H1 (cell line): Measurements from ENCODE around the gene CREB1. TPM values are rescaled to one million over a fixed set of nuclear protein-coding genes. Genes with fewer than 3 reads are reported as not detected.

Experiments
- CTCF ChIA-PET: fragments of 300-600 bp; sonication (Branson Sonifier 250); formaldehyde crosslinking; loops from one replicate; lab custom pipeline; 2021; ENCODE audit not compliant: partially characterized antibody; lab: Charles Lee
- POLR2A ChIA-PET: fragments of 300-600 bp; sonication (Branson Sonifier 250); formaldehyde crosslinking; loops from one replicate; lab custom pipeline; 2021; ENCODE audit warnings: inconsistent platforms; ENCODE audit not compliant: partially characterized antibody; lab: Charles Lee
- DNase-seq, 2 experiments: peaks; one replicate each; pipeline versions ENCODE4 v3.0.0 to v3.0.0-alpha.2; 2010 to 2022; ENCODE audit warnings: low spot score in 2 of 2, low read depth in 1 of 2, mixed read lengths in 1 of 2
- FAIRE-seq: peaks from 2 replicates; lab custom pipeline; 2011; peaks lifted over from hg19 to GRCh38; lab: Jason Lieb, UNC
- H2AFZ ChIP-seq: 2 replicates; pipeline ENCODE4 v1.8.1; 2012; ENCODE audit warnings: low read length, inconsistent platforms
- H2AK5ac ChIP-seq: 2 replicates; pipeline ENCODE4 v1.6.1; 2013; ENCODE audit warnings: low read depth, low read length
- H2BK120ac ChIP-seq: replicated peaks from 2 replicates; pipeline ENCODE3; 2013; ENCODE audit warnings: low read depth, low read length, inconsistent platforms
- H2BK12ac ChIP-seq: 2 replicates; pipeline ENCODE4 v1.6.1; 2013; ENCODE audit warnings: low read depth, low read length
- H2BK15ac ChIP-seq: 2 replicates; pipeline ENCODE4 v1.6.1; 2013; ENCODE audit warnings: low read length
- H2BK20ac ChIP-seq: 2 replicates; pipeline ENCODE4 v1.6.1; 2013; ENCODE audit warnings: low read length
- H2BK5ac ChIP-seq: 2 replicates; pipeline ENCODE4 v1.6.1; 2013; ENCODE audit warnings: low read depth, low read length
- H3K14ac ChIP-seq: 2 replicates; pipeline ENCODE4 v1.6.1; 2013; ENCODE audit warnings: inconsistent platforms; ENCODE audit not compliant: insufficient read length
- H3K18ac ChIP-seq: 2 replicates; pipeline ENCODE4 v1.6.1; 2013; ENCODE audit warnings: low read length; ENCODE audit errors: extremely low read depth
- H3K23ac ChIP-seq: 2 replicates; pipeline ENCODE4 v1.6.1; 2013; ENCODE audit warnings: inconsistent platforms; ENCODE audit not compliant: insufficient read length
- H3K23me2 ChIP-seq: 2 replicates; pipeline ENCODE4 v1.6.1; 2013; ENCODE audit warnings: low read depth, low read length
- H3K27ac ChIP-seq: 2 replicates; pipeline ENCODE4 v1.6.1; 2011; ENCODE audit warnings: low read depth, low read length, inconsistent platforms
- H3K27me3 ChIP-seq, 4 experiments: replicated peaks in 1 of 4; 1 replicate in 1 of 4; 2 replicates in 3 of 4; pipeline versions ENCODE4 v1.6.1 to v1.8.1; 2011 to 2013; ENCODE audit warnings: low read length in 3 of 4, mild to moderate bottlenecking in 3 of 4, inconsistent platforms in 2 of 4, mixed read lengths in 2 of 4, moderate library complexity in 1 of 4; ENCODE audit not compliant: control insufficient read depth in 3 of 4, insufficient read depth in 3 of 4; ENCODE audit errors: extremely low read depth in 1 of 4
- H3K36me3 ChIP-seq, 4 experiments: 2 replicates each; pipeline versions ENCODE4 v1.6.1 to v1.8.1; 2011 to 2013; ENCODE audit warnings: mild to moderate bottlenecking in 4 of 4, low read length in 3 of 4, moderate library complexity in 2 of 4, control low read depth in 1 of 4, inconsistent platforms in 1 of 4; ENCODE audit not compliant: insufficient read depth in 4 of 4, control insufficient read depth in 2 of 4
- H3K4ac ChIP-seq: replicated peaks from 2 replicates; pipeline ENCODE3; 2013; ENCODE audit warnings: low read length, low read depth, mixed read lengths, inconsistent platforms; ENCODE audit not compliant: insufficient read length
- H3K4me1 ChIP-seq, 4 experiments: replicated peaks in 1 of 4; 1 replicate in 1 of 4; 2 replicates in 3 of 4; pipeline versions ENCODE4 v1.6.1 to v1.8.1; 2011 to 2013; ENCODE audit warnings: low read length in 3 of 4, inconsistent platforms in 2 of 4, mixed read lengths in 1 of 4; ENCODE audit not compliant: insufficient read depth in 4 of 4, control insufficient read depth in 3 of 4
- H3K4me2 ChIP-seq, 2 experiments: 2 replicates each; pipeline versions ENCODE4 v1.6.1 to v1.8.1; 2011 to 2013; ENCODE audit warnings: low read depth in 2 of 2, low read length in 2 of 2, control low read depth in 1 of 2, inconsistent platforms in 1 of 2, mild to moderate bottlenecking in 1 of 2; ENCODE audit not compliant: insufficient read depth in 1 of 2
- H3K4me3 ChIP-seq, 4 experiments: fragments of 200-600, 300-600 bp in 1 of 4; sonication (generic), shearing (Covaris generic), sonication (Bioruptor Twin) in 1 of 4; 2 replicates each; pipeline versions ENCODE4 v1.5.1 to v1.8.1; 2011 to 2016; ENCODE audit warnings: low read length in 4 of 4, low read depth in 3 of 4, control low read depth in 2 of 4, inconsistent platforms in 2 of 4, mild to moderate bottlenecking in 2 of 4, mixed read lengths in 1 of 4, moderate library complexity in 1 of 4; ENCODE audit not compliant: insufficient read depth in 2 of 4; ENCODE audit errors: extremely low read depth in 1 of 4
- H3K56ac ChIP-seq: replicated peaks from 2 replicates; pipeline ENCODE3; 2013; ENCODE audit warnings: low read depth, mild to moderate bottlenecking, mixed read lengths, low read length, inconsistent platforms; ENCODE audit not compliant: insufficient read length
- H3K79me1 ChIP-seq: 2 replicates; pipeline ENCODE4 v1.6.1; 2013; ENCODE audit warnings: low read depth, low read length, control low read depth
- H3K79me2 ChIP-seq, 2 experiments: 2 replicates each; pipeline versions ENCODE4 v1.6.1 to v1.8.1; 2012 to 2013; ENCODE audit warnings: low read length in 2 of 2, mild to moderate bottlenecking in 2 of 2, inconsistent platforms in 1 of 2; ENCODE audit not compliant: insufficient read depth in 2 of 2, control insufficient read depth in 1 of 2
- H3K9ac ChIP-seq, 4 experiments: replicated peaks in 1 of 4; 1 replicate in 1 of 4; 2 replicates in 3 of 4; pipeline versions ENCODE4 v1.6.1 to v1.8.1; 2011 to 2013; ENCODE audit warnings: low read depth in 3 of 4, low read length in 3 of 4, control low read depth in 2 of 4, mild to moderate bottlenecking in 2 of 4, moderate library complexity in 2 of 4, inconsistent platforms in 1 of 4; ENCODE audit errors: extremely low read depth in 1 of 4
- H3K9me3 ChIP-seq, 2 experiments: 2 replicates each; pipeline versions ENCODE4 v1.6.1 to v1.8.1; 2012 to 2013; ENCODE audit warnings: mild to moderate bottlenecking in 2 of 2, moderate library complexity in 2 of 2, control low read depth in 1 of 2, inconsistent platforms in 1 of 2, low read depth in 1 of 2, low read length in 1 of 2, mixed read lengths in 1 of 2; ENCODE audit not compliant: insufficient read depth in 2 of 2
- H4K20me1 ChIP-seq, 2 experiments: replicated peaks in 1 of 2; 2 replicates each; pipeline versions ENCODE3 to v1.8.1; 2011 to 2013; ENCODE audit warnings: inconsistent platforms in 2 of 2, low read length in 2 of 2, mild to moderate bottlenecking in 1 of 2; ENCODE audit not compliant: insufficient read depth in 2 of 2, control insufficient read depth in 1 of 2
- H4K5ac ChIP-seq: 2 replicates; pipeline ENCODE4 v1.6.1; 2013; ENCODE audit warnings: low read length, low read depth, mixed read lengths, inconsistent platforms; ENCODE audit not compliant: insufficient read length
- H4K8ac ChIP-seq: 2 replicates; pipeline ENCODE4 v1.8.0; 2013; ENCODE audit warnings: mild to moderate bottlenecking, moderate library complexity, low read length, inconsistent platforms; ENCODE audit not compliant: insufficient read depth; ENCODE audit errors: extremely low read depth
- H4K91ac ChIP-seq: replicated peaks from 2 replicates; pipeline ENCODE3; 2013; ENCODE audit warnings: low read length, mixed read lengths, inconsistent platforms; ENCODE audit not compliant: insufficient read length
- BACH1 ChIP-seq: IDR thresholded peaks from 2 replicates; pipeline ENCODE4 v1.6.1; 2012; ENCODE audit warnings: low read length, improper control_type of control experiment
- CBX5 ChIP-seq: fragments of 300-800, 300-1000 bp; sonication (generic); IDR thresholded peaks from 2 replicates; pipeline ENCODE4 v1.7.1; 2016; ENCODE audit warnings: antibody characterized with exemption, low read length, low read depth
- CEBPB ChIP-seq: IDR thresholded peaks from 2 replicates; pipeline ENCODE4 v1.6.1; 2012; ENCODE audit warnings: low read depth, low read length
- KDM1A ChIP-seq: fragments of 200-600, 300-600 bp; sonication (generic); IDR thresholded peaks from 2 replicates; pipeline ENCODE4 v1.7.1; 2016; ENCODE audit warnings: mild to moderate bottlenecking, low read length, borderline replicate concordance
- MAX ChIP-seq: IDR thresholded peaks from 2 replicates; pipeline ENCODE4 v1.6.1; 2012; ENCODE audit warnings: inconsistent platforms
- POLR2A ChIP-seq, 2 experiments: IDR thresholded peaks; 1 replicate in 1 of 2; 2 replicates in 1 of 2; pipeline ENCODE4 v1.6.1; 2011; ENCODE audit warnings: low read depth in 2 of 2, low read length in 2 of 2, mild to moderate bottlenecking in 2 of 2; ENCODE audit errors: control extremely low read depth in 1 of 2
- SP4 ChIP-seq: IDR thresholded peaks from 2 replicates; pipeline ENCODE4 v1.6.1; 2012; ENCODE audit warnings: low read length, inconsistent platforms
- WGBS, 2 experiments: shearing (Covaris generic) in 1 of 2; methylation state at CpG; one replicate each; pipeline versions ENCODE4 v1.1.6 to v1.1.7; 2013 to 2015; ENCODE audit warnings: low lambda C conversion rate in 2 of 2, mixed read lengths in 2 of 2, inconsistent platforms in 1 of 2, low coverage in 1 of 2, missing lambda C conversion rate in 1 of 2; ENCODE audit not compliant: insufficient replicate concordance in 2 of 2, insufficient coverage in 1 of 2, insufficient read length in 1 of 2; ENCODE audit errors: extremely low coverage in 1 of 2, missing lambda C conversion rate in 1 of 2; 5-methylcytosine and 5-hydroxymethylcytosine counted together
- polyA plus RNA-seq, 7 experiments: library from polyadenylated mRNA; depleted of rRNA in 3 of 7; stranded (reverse) in 5 of 7; unstranded in 2 of 7; fragments of >200 nt in 5 of 7; fragments of 200-250 nt in 2 of 7; gene quantifications; 1 replicate in 5 of 7; 2 replicates in 1 of 7; 4 replicates in 1 of 7; pipeline versions ENCODE4 v1.2.1 to v1.2.3, GENCODE V29; 2011 to 2013; ENCODE audit warnings: missing spikeins in 2 of 7, mixed read lengths in 2 of 7
- total RNA-seq: library from RNA; stranded (reverse); fragmentation: NEBNext Ultra II Directional; extraction: Animal tissue kit (Norgen Biotek cat#: 25700); gene quantifications from 2 replicates; pipeline ENCODE4 v1.2.1, GENCODE V29; 2021
- TF ChIP-seq, protein P1 (sequence below), 3 experiments: IDR thresholded peaks; 1 replicate in 2 of 3; 2 replicates in 1 of 3; pipeline versions ENCODE4 v1.5.1 to v1.6.1; 2011; ENCODE audit warnings: low read length in 3 of 3, mild to moderate bottlenecking in 3 of 3, inconsistent platforms in 2 of 3, low read depth in 1 of 3, moderate library complexity in 1 of 3; ENCODE audit not compliant: insufficient read depth in 1 of 3; ENCODE audit errors: control extremely low read depth in 1 of 3

CREB1 gene
- total and polyA plus RNA-seq, 2 of the 8 experiments (the other 6 are each of a cell fraction or from before 2014, with no cell fraction given), result 46.3 to 99.0 TPM

GRCh38 chr2:207492461-207492860, 37.3 kb upstream of the CREB1 start:
- H3K4me3 ChIP-seq, result no peak overlapping the region
- H3K4me2 ChIP-seq, result no peak overlapping the region
- H3K23me2 ChIP-seq, result no peaks in the 10 kb centered on the region
- TF ChIP-seq POLR2A (IDR thresholded peaks at IDR 0.05; ENCODE audit: control extremely low read depth in 1 of 2, low read depth in 2 of 2, low read length in 2 of 2) (no peak), CEBPB (no peak), BACH1 (no peak), MAX (no peak), KDM1A (no peak), CBX5 (no peak), SP4 (no peak)
- TF ChIP-seq, protein P1, sequence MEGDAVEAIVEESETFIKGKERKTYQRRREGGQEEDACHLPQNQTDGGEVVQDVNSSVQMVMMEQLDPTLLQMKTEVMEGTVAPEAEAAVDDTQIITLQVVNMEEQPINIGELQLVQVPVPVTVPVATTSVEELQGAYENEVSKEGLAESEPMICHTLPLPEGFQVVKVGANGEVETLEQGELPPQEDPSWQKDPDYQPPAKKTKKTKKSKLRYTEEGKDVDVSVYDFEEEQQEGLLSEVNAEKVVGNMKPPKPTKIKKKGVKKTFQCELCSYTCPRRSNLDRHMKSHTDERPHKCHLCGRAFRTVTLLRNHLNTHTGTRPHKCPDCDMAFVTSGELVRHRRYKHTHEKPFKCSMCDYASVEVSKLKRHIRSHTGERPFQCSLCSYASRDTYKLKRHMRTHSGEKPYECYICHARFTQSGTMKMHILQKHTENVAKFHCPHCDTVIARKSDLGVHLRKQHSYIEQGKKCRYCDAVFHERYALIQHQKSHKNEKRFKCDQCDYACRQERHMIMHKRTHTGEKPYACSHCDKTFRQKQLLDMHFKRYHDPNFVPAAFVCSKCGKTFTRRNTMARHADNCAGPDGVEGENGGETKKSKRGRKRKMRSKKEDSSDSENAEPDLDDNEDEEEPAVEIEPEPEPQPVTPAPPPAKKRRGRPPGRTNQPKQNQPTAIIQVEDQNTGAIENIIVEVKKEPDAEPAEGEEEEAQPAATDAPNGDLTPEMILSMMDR (IDR thresholded peaks at IDR 0.05; ENCODE audit: control extremely low read depth in 1 of 3, insufficient read depth in 1 of 3, low read depth in 1 of 3, low read length in 3 of 3), result no peak
- 86% methylated on average over 1 of the region's 1 CpG; no CpG with 5 or more reads in 1 of the 2 experiments for WGBS, 2 experiments
- H2AFZ ChIP-seq, result no peak overlapping the region
- FAIRE-seq (no peak), DNase-seq (no peak)
- H2BK12ac ChIP-seq, result no peak overlapping the region
- H4K20me1 ChIP-seq, result no peaks in the 10 kb centered on the region
- CTCF ChIA-PET, result no interaction called here
- H3K27ac ChIP-seq, result no peak overlapping the region
- H4K91ac ChIP-seq, result no peak overlapping the region
- H4K8ac ChIP-seq, result no peak overlapping the region
- no peaks in the 10 kb centered on the region for H3K36me3 ChIP-seq
- no peaks in the 10 kb centered on the region for H3K9me3 ChIP-seq
- no peak overlapping the region for H2AK5ac ChIP-seq
- no peak overlapping the region for H3K4ac ChIP-seq
- no peak overlapping the region for H2BK5ac ChIP-seq
- no peaks in the 10 kb centered on the region for H3K4me1 ChIP-seq
- H3K23ac ChIP-seq, result no peak overlapping the region
- H3K9ac ChIP-seq, result no peak overlapping the region
- no peak overlapping the region for H2BK15ac ChIP-seq
- no peak overlapping the region for H3K18ac ChIP-seq
- no peaks in the 10 kb centered on the region for H3K79me1 ChIP-seq
- no peak overlapping the region for H3K14ac ChIP-seq
- H4K5ac ChIP-seq, result no peak overlapping the region
- no peaks in the 10 kb centered on the region for H3K27me3 ChIP-seq
- no peak overlapping the region for H2BK20ac ChIP-seq
- POLR2A ChIA-PET, result no interaction called here
- no peak overlapping the region for H2BK120ac ChIP-seq
- H3K56ac ChIP-seq, result no peak overlapping the region
- no peaks in the 10 kb centered on the region for H3K79me2 ChIP-seq
